ENCODE data around the gene SLCO2A1.

- TF ChIP-seq CTCF (IDR thresholded peaks at IDR 0.05): no peak
- TF ChIP-seq POLR2A (IDR thresholded peaks at IDR 0.05): no peak
Measured at GRCh38 chr3:133881939-133882825, 147.5 kb downstream of the SLCO2A1 start.

All from lower leg skin (tissue), 3 donors.